Panc1 (cell line): ENCODE measurements around the gene DLG5.

Experiments used
- CTCF ChIP-seq: fragments of 450-650 bp; IDR thresholded peaks from 2 replicates; pipeline ENCODE4 v1.5.1; 2017; ENCODE audit warnings: mild to moderate bottlenecking
- SIN3A ChIP-seq: IDR thresholded peaks from 2 replicates; pipeline ENCODE4 v1.6.1; 2012; ENCODE audit warnings: low read depth, mild to moderate bottlenecking, low read length, moderate library complexity, borderline replicate concordance; ENCODE audit not compliant: insufficient read depth

GRCh38 chr10:77892761-77893160, 33.8 kb downstream of the DLG5 start:
- TF ChIP-seq CTCF (no peak), SIN3A (no peak)
